LHCN-M2 (cell line): ENCODE data around the gene SYNCRIP. TPM values are rescaled to one million over a fixed set of nuclear protein-coding genes. Genes with fewer than 3 reads are reported as not detected.
A peak's percentile ranks its signal among the peaks of the same experiment; 100 is the strongest.
"Not testable (repeated sequence)": the region's sequence is repeated elsewhere in the genome, so short reads cannot be mapped to it uniquely, and the experiment has no call there.

Experiments used
- DNase-seq: peaks from one replicate; pipeline ENCODE4 v3.0.0-alpha.2; 2012; ENCODE audit warnings: low read depth
- total RNA-seq: library from RNA; depleted of rRNA; stranded (reverse); fragments of >200 nt; gene quantifications from 2 replicates; pipeline ENCODE4 v1.2.3, GENCODE V29; 2014; rRNA removed

Gene SYNCRIP
- total RNA-seq, 1 experiment from 2014 or later: 121 TPM

- DNase-seq: no peak
Observed at GRCh38 chr6:85594197-85594930, 48.3 kb downstream of the SYNCRIP start.

GRCh38 chr6:85593438-85594196 lies 49.1 kb downstream of the SYNCRIP start, which contains the start of gene SNX14:
Gene SNX14 (minus strand): TSS chr6:85593858. CDS start chr6:85593718, 140 bp downstream.
- peak; percentile 96 for DNase-seq

GRCh38 chr6:85592033-85592432 lies 50.7 kb downstream of the SYNCRIP start:
- no peak for DNase-seq

GRCh38 chr6:85591207-85591606 lies 51.5 kb downstream of the SYNCRIP start:
- DNase-seq: no peak

GRCh38 chr6:85585741-85586140 lies 56.9 kb downstream of the SYNCRIP start:
- no peak for DNase-seq

GRCh38 chr6:85582832-85583231 lies 59.9 kb downstream of the SYNCRIP start:
- not testable (repeated sequence) for DNase-seq

- no peak for DNase-seq
Observed at GRCh38 chr6:85581572-85581971, 61.1 kb downstream of the SYNCRIP start.

GRCh38 chr6:85580878-85581267 lies 61.8 kb downstream of the SYNCRIP start:
- DNase-seq: peak; percentile 76

GRCh38 chr6:85580118-85580877 lies 62.4 kb downstream of the SYNCRIP start:
- DNase-seq: no peak

- DNase-seq: no peak
Observed at GRCh38 chr6:85579581-85579980, 63.1 kb downstream of the SYNCRIP start.

GRCh38 chr6:85576476-85576875 lies 66.2 kb downstream of the SYNCRIP start:
- DNase-seq: no peak

GRCh38 chr6:85574932-85575598 lies 67.6 kb downstream of the SYNCRIP start:
- DNase-seq: peak; percentile 83

GRCh38 chr6:85569323-85569722 lies 73.4 kb downstream of the SYNCRIP start:
- DNase-seq: peak; percentile 64

GRCh38 chr6:85568411-85568810 lies 74.3 kb downstream of the SYNCRIP start:
- DNase-seq: no peak

- no peak for DNase-seq
Observed at GRCh38 chr6:85565736-85566135, 77.0 kb downstream of the SYNCRIP start.

GRCh38 chr6:85564223-85564622 lies 78.5 kb downstream of the SYNCRIP start:
- DNase-seq: not testable (repeated sequence)

Other genes starting within 250 kb of the SYNCRIP start
- 762 and 846 TPM in 2 replicates for gene NT5E, start 192.8 kb downstream of the SYNCRIP start, total RNA-seq
- 96.1 and 116 TPM in 2 replicates for gene SNX14, start 49.0 kb downstream of the SYNCRIP start, total RNA-seq